Stimulated activated CD8-positive, alpha-beta memory T cell treated with anti-CD3 and anti-CD28 coated beads, Interleukin-7, amount 100 ng/mL, for 1 hour (primary cell): ENCODE results near the gene SMIM35.
"Not testable (repeated sequence)": the region's sequence is repeated elsewhere in the genome, so short reads cannot be mapped to it uniquely, and the experiment has no call there.

Experiments used
- DNase-seq, 2 donors: peaks; one replicate each; pipeline ENCODE4 v3.0.0-alpha.2; 2020; ENCODE audit warnings: low read depth in 2 of 2

The SMIM35 gene

DNA sequence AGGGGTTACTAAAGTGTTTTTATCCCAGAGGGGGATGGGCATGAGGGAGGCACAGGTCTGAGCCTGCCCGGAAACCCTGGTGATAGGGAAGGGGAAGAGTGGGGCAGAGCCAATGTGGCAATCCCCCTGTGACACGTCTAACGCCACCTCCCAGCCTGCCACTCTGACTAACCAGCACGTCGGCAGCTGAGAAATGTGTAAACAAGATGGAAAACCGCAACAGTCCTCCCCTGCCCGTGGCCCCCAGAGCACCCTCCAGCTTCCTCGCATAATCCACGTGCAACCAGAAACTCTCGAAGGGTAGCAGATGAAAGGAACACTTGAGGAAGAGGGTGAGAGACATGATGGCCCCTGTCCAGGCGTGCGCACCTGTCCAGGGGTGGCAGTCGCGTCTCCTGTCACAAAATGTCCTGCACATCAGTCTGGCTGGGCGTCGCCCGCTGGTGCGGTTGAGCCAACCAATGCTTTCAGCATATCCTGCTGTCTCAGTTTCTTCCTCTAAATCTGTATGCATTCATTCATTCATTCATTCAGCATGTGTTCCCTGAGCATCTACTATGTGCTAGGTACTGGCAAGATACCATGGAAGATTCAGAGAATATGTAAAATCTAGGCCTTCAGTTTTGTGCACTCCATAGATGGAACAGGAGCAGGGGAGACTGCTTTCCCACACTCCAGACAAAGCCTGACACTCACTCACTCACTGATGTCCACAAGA, 5.4 kb downstream of the SMIM35 start:
- no peak for DNase-seq

- DNase-seq, result no peak
Observed at GRCh38 chr11:118080296-118080695, 6.5 kb downstream of the SMIM35 start.

DNA sequence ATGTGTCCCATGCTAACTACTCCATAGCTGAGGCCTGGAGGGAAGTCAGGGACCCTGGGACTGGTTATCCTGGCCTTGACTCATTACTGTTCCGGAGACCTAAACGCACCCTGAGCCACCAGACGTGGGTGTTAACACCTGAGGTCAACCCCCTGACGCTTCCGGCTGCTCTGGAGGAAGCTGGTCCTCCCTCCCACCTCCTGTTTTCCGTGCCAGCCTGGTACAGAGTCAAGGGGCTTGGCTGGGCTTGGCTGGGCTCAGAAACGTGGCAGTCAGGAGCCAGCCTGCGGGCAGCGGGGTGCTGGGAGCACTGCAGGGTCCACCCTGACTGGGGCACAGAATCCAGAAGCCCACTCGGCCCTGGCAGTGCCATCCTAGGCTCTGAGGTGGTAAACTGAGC, 7.3 kb downstream of the SMIM35 start:
- DNase-seq, result no peak

DNA sequence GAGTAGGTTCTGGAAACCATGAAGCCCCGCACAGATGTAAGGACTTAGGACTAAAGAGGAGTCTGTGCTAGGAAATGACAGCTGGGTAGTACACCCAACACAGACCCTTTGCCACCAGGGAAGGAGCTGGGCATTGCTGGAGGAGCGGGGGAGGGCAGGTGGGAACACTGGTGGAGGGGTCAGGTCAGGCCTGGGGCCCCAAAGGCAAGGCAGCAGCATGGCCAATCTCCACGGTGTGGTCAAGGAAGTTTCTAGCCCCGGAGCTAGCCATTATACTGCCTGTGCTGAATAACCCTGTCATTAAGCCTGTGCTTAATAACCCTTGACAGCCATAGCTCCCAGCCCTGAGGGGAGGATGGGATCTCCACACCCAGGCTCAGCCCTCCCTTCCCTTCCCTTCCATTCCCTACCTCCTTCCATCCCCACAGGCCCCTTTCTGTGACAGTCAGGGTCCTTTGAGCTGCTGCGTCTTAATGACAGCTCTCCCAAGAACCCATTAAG, 7.8 kb downstream of the SMIM35 start:
- no peak for DNase-seq

GRCh38 chr11:118076754-118077281, 9.9 kb downstream of the SMIM35 start, which contains the start of gene TMPRSS4:
TMPRSS4 (plus strand) TSS chr11:118077078; CDS start chr11:118077303, 225 bp downstream.
- DNase-seq, result no peak

DNA sequence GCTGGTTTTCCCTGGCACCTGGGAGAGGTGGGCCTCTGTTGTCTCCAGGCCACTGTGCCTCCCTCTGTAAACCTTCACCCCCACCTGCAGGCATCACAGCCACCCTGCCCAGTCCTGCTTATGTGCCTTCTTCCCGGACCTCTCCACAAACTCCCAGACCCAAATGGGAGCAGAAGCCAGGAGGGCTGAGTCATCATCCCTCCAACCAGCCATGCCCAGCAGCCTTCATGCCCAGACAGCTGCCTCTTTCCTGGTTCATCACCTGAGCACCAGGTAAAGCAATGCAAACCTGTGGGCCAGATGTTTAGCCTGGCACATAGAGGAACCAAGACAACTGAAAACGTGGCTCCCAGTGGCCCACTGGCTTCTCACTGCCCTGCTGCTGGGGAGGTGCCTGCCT, 12.0 kb downstream of the SMIM35 start:
- DNase-seq, result no peak

GRCh38 chr11:118074091-118074685, 12.6 kb downstream of the SMIM35 start:
- DNase-seq, result no peak

GRCh38 chr11:118073554-118073953, 13.2 kb downstream of the SMIM35 start:
- DNase-seq, result no peak

DNA sequence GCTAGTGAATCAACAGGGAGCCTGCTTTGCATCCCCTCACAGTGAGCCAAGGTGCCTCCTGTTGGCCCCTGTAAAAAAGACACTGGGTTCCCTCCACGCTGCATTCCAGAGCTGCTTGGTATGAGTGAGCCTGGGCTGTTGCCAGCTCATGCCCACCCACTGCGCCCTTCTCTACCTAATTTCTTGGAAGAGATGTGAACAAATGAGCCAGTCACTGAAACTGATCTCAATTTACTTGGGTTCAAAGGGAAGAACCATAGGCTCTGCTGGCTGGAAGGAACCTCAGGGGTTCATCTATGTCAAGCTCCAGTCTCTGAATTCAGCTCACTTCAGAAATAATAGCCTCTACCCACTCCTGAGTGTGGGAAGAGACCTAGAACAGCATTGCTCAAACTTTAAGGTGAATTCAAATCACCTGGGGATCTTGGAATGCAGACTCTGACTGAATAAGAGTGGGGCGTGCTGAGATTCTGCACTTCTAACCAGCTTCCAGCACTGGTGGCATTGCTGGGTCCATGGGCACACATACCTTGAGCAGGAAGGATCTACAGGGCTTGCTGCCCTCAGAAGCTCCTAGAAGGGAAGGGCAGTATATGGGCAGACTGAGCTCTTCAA, 15.2 kb downstream of the SMIM35 start:
- DNase-seq, result no peak

GRCh38 chr11:118068945-118069612, 17.7 kb downstream of the SMIM35 start:
- no peak for DNase-seq

DNA sequence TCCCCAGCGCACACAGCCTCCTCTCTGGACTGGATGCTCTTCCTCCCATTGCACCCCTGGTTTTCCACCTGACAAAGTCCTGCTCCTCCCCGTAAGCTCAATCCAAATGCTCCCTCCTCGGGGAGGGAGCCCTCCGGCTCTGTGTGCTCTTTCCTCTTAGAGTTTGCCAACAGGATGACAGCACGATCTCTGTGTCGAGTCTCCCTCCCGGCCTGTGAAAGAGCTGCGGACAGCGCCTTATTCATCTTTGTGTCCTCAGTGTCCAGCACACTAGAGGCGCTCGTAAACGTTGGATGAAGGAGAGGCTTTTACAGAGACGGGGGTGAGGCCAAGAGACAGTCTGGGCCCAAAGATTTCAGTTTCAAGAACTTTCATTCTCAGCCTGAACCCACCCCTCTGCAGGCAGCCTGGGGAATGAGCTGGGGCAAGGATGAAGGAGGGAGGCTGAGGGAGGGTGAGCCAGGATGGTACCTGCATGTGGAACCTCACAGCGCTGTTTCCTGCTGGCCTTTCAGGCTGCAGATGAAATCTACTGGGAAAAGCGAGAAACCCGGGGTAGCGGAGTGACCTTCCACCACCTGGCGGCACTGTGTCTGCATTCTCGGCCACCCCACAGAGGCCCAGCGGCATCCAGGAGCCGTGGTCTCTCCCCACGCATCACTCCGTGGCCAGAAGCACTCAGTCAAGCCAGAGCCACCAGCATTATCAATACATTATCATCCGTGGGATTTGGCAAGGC, 18.4 kb downstream of the SMIM35 start:
- DNase-seq, result no peak

GRCh38 chr11:118067006-118067405, 19.8 kb downstream of the SMIM35 start:
- DNase-seq, result no peak

- DNase-seq, result no peak
Observed at GRCh38 chr11:118065384-118065783, 21.4 kb downstream of the SMIM35 start.

- no peak for DNase-seq
Observed at GRCh38 chr11:118064956-118065355, 21.8 kb downstream of the SMIM35 start.

GRCh38 chr11:118062631-118063030, 24.1 kb downstream of the SMIM35 start:
- DNase-seq, result not testable (repeated sequence)

DNA sequence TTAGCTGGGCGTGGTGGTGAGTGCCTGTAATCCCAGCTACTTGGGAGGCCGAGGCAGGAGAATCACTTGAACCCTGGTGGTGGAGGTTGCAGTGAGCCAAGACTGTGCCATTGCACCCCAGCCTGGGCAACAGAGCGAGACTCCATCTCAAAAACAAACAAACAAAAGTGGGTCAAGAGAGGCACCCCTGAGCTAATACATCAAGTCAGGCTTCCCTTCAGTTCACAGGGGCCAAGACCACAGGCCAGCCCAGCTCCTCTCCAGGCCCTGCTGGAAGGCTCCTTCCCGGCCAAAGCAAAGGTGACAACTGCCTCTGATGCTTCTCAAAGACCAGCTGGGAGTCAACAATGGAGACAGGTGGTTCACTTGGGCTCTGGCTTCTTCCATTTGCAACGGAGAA, 24.6 kb downstream of the SMIM35 start:
- DNase-seq, result not testable (repeated sequence)

DNA sequence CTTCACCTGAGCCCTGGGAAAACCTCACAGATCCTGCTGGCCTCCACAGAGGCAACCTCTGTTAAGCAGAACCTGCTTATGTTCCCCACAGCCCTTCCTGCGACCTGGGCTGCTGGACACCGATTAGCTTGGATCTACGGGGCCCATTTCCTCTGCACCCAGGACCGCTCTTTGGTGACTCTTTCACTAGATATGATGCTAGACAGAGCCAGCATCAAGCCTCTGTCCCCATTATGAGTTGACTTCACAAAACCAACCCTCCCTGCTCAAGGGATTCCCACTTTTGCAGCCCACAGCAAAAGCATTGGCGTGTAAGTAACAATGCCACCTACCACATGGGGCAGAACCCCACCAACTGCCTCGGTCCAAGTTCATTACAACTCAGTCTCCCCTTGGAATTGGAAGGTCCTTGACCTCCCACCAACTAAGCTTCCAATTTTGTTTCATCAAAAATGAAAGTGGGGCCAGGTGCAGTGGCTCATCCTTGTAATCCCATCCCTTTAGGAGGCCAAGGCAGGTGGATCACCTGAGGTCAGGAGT, 25.1 kb downstream of the SMIM35 start:
- DNase-seq, result no peak

- no peak for DNase-seq
Observed at GRCh38 chr11:118060869-118061268, 25.9 kb downstream of the SMIM35 start.

- DNase-seq, result no peak
Observed at GRCh38 chr11:118060081-118060661, 26.6 kb downstream of the SMIM35 start.

GRCh38 chr11:118059246-118059940, 27.4 kb downstream of the SMIM35 start:
- no peak for DNase-seq
